Neural cell (in vitro differentiated cells): ENCODE data around the gene CPSF3. TPM values are rescaled to one million over a fixed set of nuclear protein-coding genes. Genes with fewer than 3 reads are reported as not detected.

Experiments used
- H2AFZ ChIP-seq: fragments of 200-600, 300-800 bp; sonication (generic), shearing (Covaris generic); 2 replicates; pipeline ENCODE4 v1.6.0; 2014; ENCODE audit warnings: low read depth, mild to moderate bottlenecking, antibody characterized with exemption, low read length, moderate library complexity
- H3F3A ChIP-seq: fragments of 200-600 bp; shearing (Covaris generic); 2 replicates; pipeline ENCODE4 v1.6.1; 2016; ENCODE audit warnings: mild to moderate bottlenecking, moderate library complexity, mixed read lengths, antibody characterized with exemption, low read length; ENCODE audit not compliant: insufficient read depth, poor library complexity, severe bottlenecking
- H3K27ac ChIP-seq: fragments of 200-600, 300-800 bp; sonication (generic), shearing (Covaris generic); 2 replicates; pipeline ENCODE4 v1.5.1; 2014; ENCODE audit warnings: mild to moderate bottlenecking, low read length, moderate library complexity
- H3K27me3 ChIP-seq: fragments of 300-800, 200-600 bp; sonication (generic), shearing (Covaris generic); 2 replicates; pipeline ENCODE4 v1.6.0; 2014; ENCODE audit warnings: mild to moderate bottlenecking, low read depth, low read length, moderate library complexity; ENCODE audit not compliant: insufficient read depth
- H3K36me3 ChIP-seq: fragments of 300-800, 200-600 bp; sonication (generic), shearing (Covaris generic); 2 replicates; pipeline ENCODE4 v1.5.1; 2014; ENCODE audit warnings: mild to moderate bottlenecking, antibody characterized with exemption, low read length, moderate library complexity; ENCODE audit not compliant: insufficient read depth
- H3K4me2 ChIP-seq: fragments of 300-800, 200-600 bp; sonication (generic), shearing (Covaris generic); 2 replicates; pipeline ENCODE4 v1.6.0; 2014; ENCODE audit warnings: mild to moderate bottlenecking, low read length
- H3K4me3 ChIP-seq: fragments of 300-800, 200-600 bp; sonication (generic), shearing (Covaris generic); 2 replicates; pipeline ENCODE4 v1.5.1; 2014; ENCODE audit warnings: mild to moderate bottlenecking, low read length, moderate library complexity
- H3K79me2 ChIP-seq: fragments of 200-600 bp; shearing (Covaris generic); replicated peaks from 2 replicates; pipeline ENCODE4 v1.6.0; 2014; ENCODE audit warnings: mild to moderate bottlenecking, low read length, moderate library complexity; ENCODE audit not compliant: insufficient read depth
- H3K9ac ChIP-seq: fragments of 300-800, 200-600 bp; sonication (generic), shearing (Covaris generic); 2 replicates; pipeline ENCODE4 v1.6.1; 2016; ENCODE audit warnings: mild to moderate bottlenecking, low read length, mixed read lengths
- H3K9me2 ChIP-seq: fragments of 200-600 bp; shearing (Covaris generic); 2 replicates; pipeline ENCODE4 v1.6.1; 2016; ENCODE audit warnings: mild to moderate bottlenecking, low read length, mixed read lengths; ENCODE audit not compliant: insufficient read depth
- H3K9me3 ChIP-seq: fragments of 200-600, 300-800 bp; sonication (generic), shearing (Covaris generic); 2 replicates; pipeline ENCODE4 v1.6.1; 2016; ENCODE audit warnings: mild to moderate bottlenecking, mixed run types, low read length, moderate library complexity, mixed read lengths
- H4K20me1 ChIP-seq: fragments of 200-600 bp; shearing (Covaris generic); 2 replicates; pipeline ENCODE4 v1.6.1; 2016; ENCODE audit warnings: mild to moderate bottlenecking, mixed run types; ENCODE audit not compliant: insufficient read depth
- CTCF ChIP-seq: fragments of 450-650 bp; IDR thresholded peaks from 2 replicates; pipeline ENCODE4 v1.5.1; 2014; ENCODE audit warnings: antibody characterized with exemption, mild to moderate bottlenecking, moderate library complexity; ENCODE audit not compliant: poor library complexity, severe bottlenecking
- EP300 ChIP-seq: fragments of 450-650 bp; conservative IDR thresholded peaks from 2 replicates; pipeline ENCODE4 v1.6.1; 2014; ENCODE audit warnings: antibody characterized with exemption, mild to moderate bottlenecking, moderate library complexity; ENCODE audit not compliant: poor library complexity, severe bottlenecking
- EZH2 ChIP-seq: fragments of 200-600, 300-800 bp; shearing (Covaris generic), sonication (generic); IDR thresholded peaks from 2 replicates; pipeline ENCODE4 v1.6.1; 2014; ENCODE audit warnings: antibody characterized with exemption, low read length, borderline replicate concordance, mild to moderate bottlenecking; ENCODE audit not compliant: insufficient read depth, poor library complexity, severe bottlenecking
- MXI1 ChIP-seq: fragments of 450-650 bp; conservative IDR thresholded peaks from 2 replicates; pipeline ENCODE4 v1.6.1; 2014; ENCODE audit warnings: antibody characterized with exemption, mild to moderate bottlenecking; ENCODE audit not compliant: poor library complexity, severe bottlenecking
- POLR2AphosphoS5 ChIP-seq: IDR thresholded peaks from 2 replicates; pipeline ENCODE4 v1.6.1; 2012
- RAD21 ChIP-seq: fragments of 450-650 bp; conservative IDR thresholded peaks from 2 replicates; pipeline ENCODE4 v1.6.1; 2014; ENCODE audit warnings: antibody characterized with exemption, mild to moderate bottlenecking, moderate library complexity
- REST ChIP-seq: IDR thresholded peaks from 2 replicates; pipeline ENCODE4 v1.6.1; 2012; ENCODE audit warnings: borderline replicate concordance
- SMC3 ChIP-seq: fragments of 450-650 bp; conservative IDR thresholded peaks from 2 replicates; pipeline ENCODE4 v1.6.1; 2014; ENCODE audit warnings: antibody characterized with exemption, mild to moderate bottlenecking, moderate library complexity; ENCODE audit not compliant: poor library complexity
- TAF1 ChIP-seq: IDR thresholded peaks from 2 replicates; pipeline ENCODE4 v1.6.1; 2012; ENCODE audit warnings: low read depth
- polyA plus RNA-seq: library from polyadenylated mRNA; depleted of rRNA; stranded (reverse); fragments of >200 nt; gene quantifications from 2 replicates; pipeline ENCODE4 v1.2.3, GENCODE V29; 2014

CPSF3 gene
- polyA plus RNA-seq, 1 donor from 2014 or later, result 56.0 TPM

GRCh38 chr2:9518780-9519179 lies 95.3 kb downstream of the CPSF3 start:
- H2AFZ ChIP-seq, result no peak overlapping the region
- no peaks in the 10 kb centered on the region for H3F3A ChIP-seq
- TF ChIP-seq RAD21 (no peak), EP300 (no peak)
- H3K9ac ChIP-seq, result no peak overlapping the region
- H3K4me2 ChIP-seq, result no peak overlapping the region
- H3K27me3 ChIP-seq, result no peaks in the 10 kb centered on the region
- no peak overlapping the region for H3K4me3 ChIP-seq
- no peaks in the 10 kb centered on the region for H3K79me2 ChIP-seq
- no peaks in the 10 kb centered on the region for H4K20me1 ChIP-seq
- H3K36me3 ChIP-seq, result peaks cover 8% of the 10 kb centered on the region
- H3K27ac ChIP-seq, result no peak overlapping the region
- H3K9me3 ChIP-seq, result no peaks in the 10 kb centered on the region
- H3K9me2 ChIP-seq, result no peaks in the 10 kb centered on the region

GRCh38 chr2:9519250-9519649 lies 95.8 kb downstream of the CPSF3 start:
- Histone ChIP-seq H3K4me2 (no peak overlapping the region), H2AFZ (no peak overlapping the region), H3K4me3 (no peak overlapping the region), H3K27ac (no peak overlapping the region), H3K9ac (no peak overlapping the region), H3K36me3 (peaks cover 8% of the 10 kb centered on the region), H3K9me3 (no peaks in the 10 kb centered on the region), H3K27me3 (no peaks in the 10 kb centered on the region), H4K20me1 (no peaks in the 10 kb centered on the region), H3K9me2 (no peaks in the 10 kb centered on the region), H3K79me2 (no peaks in the 10 kb centered on the region), H3F3A (no peaks in the 10 kb centered on the region)
- TF ChIP-seq EZH2 (no peak), REST (no peak), POLR2AphosphoS5 (no peak), TAF1 (no peak), CTCF (no peak), SMC3 (no peak), EP300 (no peak), MXI1 (no peak), RAD21 (no peak)

Other genes starting within 250 kb of the CPSF3 start
- 41.0 and 54.6 TPM in 2 replicates for gene ASAP2, start 216.8 kb upstream of the CPSF3 start, polyA plus RNA-seq
- gene ITGB1BP1, start 126 bp upstream of the CPSF3 start, polyA plus RNA-seq, result 98.0 TPM in 2 replicates
- 33.0 and 44.2 TPM in 2 replicates for gene IAH1, start 50.9 kb downstream of the CPSF3 start, polyA plus RNA-seq
- gene ADAM17, start 132.2 kb downstream of the CPSF3 start, polyA plus RNA-seq, result 32.3 and 32.6 TPM in 2 replicates
- gene YWHAQ, start 207.3 kb downstream of the CPSF3 start, polyA plus RNA-seq, result 1,332 and 1,446 TPM in 2 replicates